MCF 10A (cell line): ENCODE results near the gene KLF11. TPM values are rescaled to one million over a fixed set of nuclear protein-coding genes. Genes with fewer than 3 reads are reported as not detected.

Experiments
- BruUV-seq: library from RNA; stranded (reverse); fragments of 400-500 nt; replicated peaks from 2 replicates; lab custom pipeline; 2021; lab: Mats Ljungman, UMichigan
- CTCF ChIA-PET: fragments of 300-600 bp; sonication (Branson Sonifier 250); formaldehyde crosslinking; extraction: SDS; loops from one replicate; lab custom pipeline; 2021; ENCODE audit warnings: antibody characterized with exemption, inconsistent platforms; lab: Yijun Ruan, JAX
- POLR2A ChIA-PET: fragments of 300-600, 350-650 bp; sonication (Branson Sonifier 250); formaldehyde crosslinking; extraction: SDS; loops from one replicate; lab custom pipeline; 2020; ENCODE audit warnings: antibody characterized with exemption, inconsistent platforms; lab: Yijun Ruan, JAX
- DNase-seq: peaks from one replicate; pipeline ENCODE4 v3.0.0-alpha.2; 2018; ENCODE audit not compliant: unreplicated experiment
- H3K27ac Mint-ChIP-seq: one replicate; pipeline ENCODE4 v1.8.0; 2022; ENCODE audit warnings: mild to moderate bottlenecking, low read depth, mixed read lengths; ENCODE audit not compliant: unreplicated experiment
- H3K27me3 Mint-ChIP-seq: one replicate; pipeline ENCODE4 v1.8.0; 2022; ENCODE audit warnings: mixed read lengths; ENCODE audit not compliant: insufficient read depth, unreplicated experiment
- H3K36me3 Mint-ChIP-seq: one replicate; pipeline ENCODE4 v1.8.0; 2022; ENCODE audit warnings: mild to moderate bottlenecking, moderate library complexity, mixed read lengths; ENCODE audit not compliant: insufficient read depth, unreplicated experiment
- H3K4me1 Mint-ChIP-seq: one replicate; pipeline ENCODE4 v1.8.0; 2022; ENCODE audit warnings: mixed read lengths; ENCODE audit not compliant: insufficient read depth, unreplicated experiment
- H3K4me3 Mint-ChIP-seq: one replicate; pipeline ENCODE4 v1.8.0; 2022; ENCODE audit warnings: mild to moderate bottlenecking, moderate library complexity, mixed read lengths; ENCODE audit not compliant: unreplicated experiment
- H3K9me3 Mint-ChIP-seq: one replicate; pipeline ENCODE4 v1.8.0; 2022; ENCODE audit warnings: mixed read lengths; ENCODE audit not compliant: unreplicated experiment
- intact Hi-C: fragments of 100-400 bp; cut with micrococcal nuclease; formaldehyde crosslinking; loops from 2 replicates; pipeline ENCODE4 v1.14.1; 2022
- total RNA-seq: library from RNA; stranded (reverse); gene quantifications from 2 replicates; pipeline ENCODE4 v1.2.3, GENCODE V29; 2022
- TF ChIP-seq, protein P1 (sequence below): fragments of 200-600 bp; IDR thresholded peaks from one replicate; pipeline ENCODE4 v1.8.0; 2022; ENCODE audit warnings: antibody characterized with exemption, mild to moderate bottlenecking; ENCODE audit not compliant: unreplicated experiment

Gene KLF11
- total RNA-seq, 1 experiment from 2014 or later: 7.1 TPM

GRCh38 chr2:10080536-10081304 lies 37.4 kb downstream of the KLF11 start:
- TF ChIP-seq, protein P1, sequence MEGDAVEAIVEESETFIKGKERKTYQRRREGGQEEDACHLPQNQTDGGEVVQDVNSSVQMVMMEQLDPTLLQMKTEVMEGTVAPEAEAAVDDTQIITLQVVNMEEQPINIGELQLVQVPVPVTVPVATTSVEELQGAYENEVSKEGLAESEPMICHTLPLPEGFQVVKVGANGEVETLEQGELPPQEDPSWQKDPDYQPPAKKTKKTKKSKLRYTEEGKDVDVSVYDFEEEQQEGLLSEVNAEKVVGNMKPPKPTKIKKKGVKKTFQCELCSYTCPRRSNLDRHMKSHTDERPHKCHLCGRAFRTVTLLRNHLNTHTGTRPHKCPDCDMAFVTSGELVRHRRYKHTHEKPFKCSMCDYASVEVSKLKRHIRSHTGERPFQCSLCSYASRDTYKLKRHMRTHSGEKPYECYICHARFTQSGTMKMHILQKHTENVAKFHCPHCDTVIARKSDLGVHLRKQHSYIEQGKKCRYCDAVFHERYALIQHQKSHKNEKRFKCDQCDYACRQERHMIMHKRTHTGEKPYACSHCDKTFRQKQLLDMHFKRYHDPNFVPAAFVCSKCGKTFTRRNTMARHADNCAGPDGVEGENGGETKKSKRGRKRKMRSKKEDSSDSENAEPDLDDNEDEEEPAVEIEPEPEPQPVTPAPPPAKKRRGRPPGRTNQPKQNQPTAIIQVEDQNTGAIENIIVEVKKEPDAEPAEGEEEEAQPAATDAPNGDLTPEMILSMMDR: no peak
- no TSS peak for BruUV-seq
- ChIA-PET CTCF (interaction anchor here (0.6 to 1.5 kb wide), 4 partner anchors 16 to 1166 kb away, joined by 3 to 6 read pairs (median 4); no protein-coding TSS in a partner anchor), POLR2A (interaction anchor here (0.7 kb wide), 1 partner anchor 370 kb away, joined by 3 read pairs; no protein-coding TSS in a partner anchor)
- Mint-ChIP-seq H3K27me3 (peaks cover 84% of the 10 kb centered on the region), H3K27ac (no peak overlapping the region), H3K9me3 (no peaks in the 10 kb centered on the region), H3K36me3 (no peaks in the 10 kb centered on the region), H3K4me3 (peak overlapping the region; percentile 20), H3K4me1 (no peaks in the 10 kb centered on the region)
- intact Hi-C loops: no loop called here
- DNase-seq: no peak

DNA sequence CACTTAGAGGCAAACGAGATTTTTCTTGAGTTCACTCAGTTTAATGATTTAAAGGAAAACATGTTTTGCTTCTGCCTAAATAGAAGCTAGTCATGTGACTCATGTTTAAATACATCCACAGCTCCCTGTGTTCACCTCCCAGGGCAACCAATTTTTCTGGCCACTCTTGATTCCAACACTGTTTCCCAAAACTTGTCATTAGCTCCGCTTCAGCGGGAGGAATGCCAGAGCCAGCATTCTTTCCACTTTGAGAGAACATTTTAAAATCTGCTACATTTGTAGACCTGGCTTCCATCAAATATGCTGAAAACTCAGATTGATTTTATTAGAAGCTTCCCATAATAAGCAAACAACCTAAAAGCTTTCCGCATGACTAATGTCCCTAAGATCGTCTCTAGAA lies 39.7 kb downstream of the KLF11 start:
- no TSS peak for BruUV-seq
- TF ChIP-seq, protein P1: no peak
- Mint-ChIP-seq H3K27me3 (peaks cover 60% of the 10 kb centered on the region), H3K9me3 (no peaks in the 10 kb centered on the region), H3K36me3 (no peaks in the 10 kb centered on the region), H3K4me3 (no peak overlapping the region), H3K4me1 (no peaks in the 10 kb centered on the region), H3K27ac (no peak overlapping the region)
- POLR2A ChIA-PET: no interaction called here
- no peak for DNase-seq
- intact Hi-C loops: no loop called here
- CTCF ChIA-PET: interaction anchor here (0.6 to 1.8 kb wide), 6 partner anchors 10 to 468 kb away, joined by 3 to 10 read pairs (median 4); no protein-coding TSS in a partner anchor

- POLR2A ChIA-PET: interaction anchor here (1.1 kb wide), 1 partner anchor 8 kb away, joined by 3 read pairs; no protein-coding TSS in a partner anchor
- H3K36me3 Mint-ChIP-seq: no peaks in the 10 kb centered on the region
- H3K4me1 Mint-ChIP-seq: no peaks in the 10 kb centered on the region
- H3K9me3 Mint-ChIP-seq: no peaks in the 10 kb centered on the region
- DNase-seq: no peak
- CTCF ChIA-PET: interaction anchor here (1.0 to 1.8 kb wide), 2 partner anchors 11 to 351 kb away, joined by 4 to 10 read pairs; no protein-coding TSS in a partner anchor
- BruUV-seq: no TSS peak
- TF ChIP-seq, protein P1: no peak
- intact Hi-C loops: no loop called here
- H3K4me3 Mint-ChIP-seq: no peak overlapping the region
- H3K27me3 Mint-ChIP-seq: peaks cover 53% of the 10 kb centered on the region
- H3K27ac Mint-ChIP-seq: no peak overlapping the region
Measured at GRCh38 chr2:10083692-10084211, 40.4 kb downstream of the KLF11 start.

GRCh38 chr2:10084223-10084865 lies 41.0 kb downstream of the KLF11 start:
- Mint-ChIP-seq H3K27me3 (peaks cover 48% of the 10 kb centered on the region), H3K27ac (no peak overlapping the region), H3K9me3 (no peaks in the 10 kb centered on the region), H3K4me3 (no peak overlapping the region), H3K36me3 (no peaks in the 10 kb centered on the region), H3K4me1 (no peaks in the 10 kb centered on the region)
- intact Hi-C loops: no loop called here
- ChIA-PET POLR2A (interaction anchor here (1.1 kb wide), 1 partner anchor 8 kb away, joined by 3 read pairs; no protein-coding TSS in a partner anchor), CTCF (interaction anchor here (1.4 to 5.0 kb wide), 5 partner anchors 12 to 351 kb away, joined by 4 to 32 read pairs (median 6); no protein-coding TSS in a partner anchor)
- no TSS peak for BruUV-seq
- DNase-seq: no peak
- TF ChIP-seq, protein P1: no peak
